ENCODE measurements around the gene NODAL.

NODAL gene

GRCh38 chr10:70432561-70433263 lies 8.8 kb downstream of the NODAL start:
- DNase-seq, result no peak

- peak; percentile 45 for DNase-seq
Observed at GRCh38 chr10:70432101-70432500, 9.4 kb downstream of the NODAL start.

GRCh38 chr10:70430493-70431445 lies 10.7 kb downstream of the NODAL start:
- peak; percentile 57 for DNase-seq

- DNase-seq, result no peak
Observed at GRCh38 chr10:70426823-70427222, 14.7 kb downstream of the NODAL start.

- no peak for DNase-seq
Observed at GRCh38 chr10:70425096-70425495, 16.4 kb downstream of the NODAL start.

GRCh38 chr10:70424320-70424719 lies 17.2 kb downstream of the NODAL start:
- no peak for DNase-seq

GRCh38 chr10:70418713-70419112 lies 22.8 kb downstream of the NODAL start:
- no peak for DNase-seq

- no peak for DNase-seq
Observed at GRCh38 chr10:70418229-70418628, 23.3 kb downstream of the NODAL start.

- no peak for DNase-seq
Observed at GRCh38 chr10:70417568-70417967, 23.9 kb downstream of the NODAL start.

- DNase-seq, result no peak
Observed at GRCh38 chr10:70412356-70412755, 29.1 kb downstream of the NODAL start.

GRCh38 chr10:70410608-70411007 lies 30.9 kb downstream of the NODAL start:
- DNase-seq, result no peak

- DNase-seq, result no peak
Observed at GRCh38 chr10:70409772-70410171, 31.7 kb downstream of the NODAL start.

- peak; percentile 84 for DNase-seq
Observed at GRCh38 chr10:70405037-70405824, 36.2 kb downstream of the NODAL start.

GRCh38 chr10:70404787-70405036 lies 36.8 kb downstream of the NODAL start:
- peak; percentile 44 for DNase-seq

GRCh38 chr10:70404036-70404786 lies 37.3 kb downstream of the NODAL start, which contains the start of gene EIF4EBP2:
TSS of gene EIF4EBP2 (plus strand) at chr10:70404145. CDS start at chr10:70404402, 257 bp downstream.
- DNase-seq, result peak; percentile 99

- DNase-seq, result no peak
Observed at GRCh38 chr10:70403483-70404035, 37.9 kb downstream of the NODAL start.

- no peak for DNase-seq
Observed at GRCh38 chr10:70399177-70399576, 42.3 kb downstream of the NODAL start.

- DNase-seq, result no peak
Observed at GRCh38 chr10:70396140-70396539, 45.3 kb downstream of the NODAL start.

GRCh38 chr10:70391654-70392053 lies 49.8 kb downstream of the NODAL start:
- DNase-seq, result no peak

Measured in right hindlimb (tissue), 1 donor.